Vagina (tissue), 2 donors: Measurements from ENCODE around the gene SERPINE1. TPM values are rescaled to one million over a fixed set of nuclear protein-coding genes. Genes with fewer than 3 reads are reported as not detected.

Experiments
- DNase-seq, 2 donors: peaks; one replicate each; pipeline ENCODE4 v3.0.0-alpha.2; 2017; ENCODE audit errors: extremely low spot score in 2 of 2
- H3K27ac ChIP-seq: fragments of 200-600 bp; sonication (generic); one replicate; pipeline ENCODE4 v1.5.1; 2019
- H3K27me3 ChIP-seq: fragments of 200-600 bp; sonication (generic); one replicate; pipeline ENCODE4 v1.5.1; 2019
- H3K36me3 ChIP-seq, 2 donors: fragments of 200-600 bp; sonication (generic); one replicate each; pipeline ENCODE4 v1.5.1; 2017 to 2019
- H3K4me1 ChIP-seq: fragments of 200-600 bp; sonication (generic); one replicate; pipeline ENCODE4 v1.5.1; 2019
- H3K4me3 ChIP-seq, 2 donors: fragments of 200-600 bp; sonication (generic); 1 replicate in 1 of 2; 2 replicates in 1 of 2; pipeline ENCODE4 v1.5.1; 2016 to 2019
- H3K9me3 ChIP-seq: fragments of 200-600 bp; sonication (generic); one replicate; pipeline ENCODE4 v1.5.1; 2019
- POLR2A ChIP-seq, 2 donors: fragments of 450-650 bp; IDR thresholded peaks; one replicate each; pipeline ENCODE4 v1.6.1; 2017; ENCODE audit warnings: antibody characterized with exemption in 2 of 2, mild to moderate bottlenecking in 2 of 2, moderate library complexity in 2 of 2
- POLR2AphosphoS5 ChIP-seq, 2 donors: sonication (generic); formaldehyde crosslinking; IDR thresholded peaks; one replicate each; pipeline ENCODE4 v1.9.0; 2017; ENCODE audit warnings: antibody characterized with exemption in 2 of 2, mild to moderate bottlenecking in 2 of 2, low read depth in 1 of 2; ENCODE audit not compliant: insufficient read depth in 1 of 2
- intact Hi-C: fragments of 100-400 bp; cut with DNase I; formaldehyde crosslinking; loops from one replicate; pipeline ENCODE4 v1.15.1; 2023
- total RNA-seq: library from RNA; depleted of rRNA; stranded (reverse); fragments of >200 nt; gene quantifications from one replicate; pipeline ENCODE4 v1.2.3, GENCODE V29; 2016
- TF ChIP-seq, protein P1 (sequence below), 3 experiments: fragments of 450-650 bp in 2 of 3; fragments of 200-600 bp in 1 of 3; sonication (generic) in 1 of 3; IDR thresholded peaks; one replicate each; pipeline ENCODE4 v1.5.1; 2017 to 2019; ENCODE audit warnings: antibody characterized with exemption in 3 of 3, mild to moderate bottlenecking in 2 of 3, moderate library complexity in 2 of 3

The SERPINE1 gene
- total RNA-seq, 1 donor from 2014 or later: 14.7 TPM

DNA sequence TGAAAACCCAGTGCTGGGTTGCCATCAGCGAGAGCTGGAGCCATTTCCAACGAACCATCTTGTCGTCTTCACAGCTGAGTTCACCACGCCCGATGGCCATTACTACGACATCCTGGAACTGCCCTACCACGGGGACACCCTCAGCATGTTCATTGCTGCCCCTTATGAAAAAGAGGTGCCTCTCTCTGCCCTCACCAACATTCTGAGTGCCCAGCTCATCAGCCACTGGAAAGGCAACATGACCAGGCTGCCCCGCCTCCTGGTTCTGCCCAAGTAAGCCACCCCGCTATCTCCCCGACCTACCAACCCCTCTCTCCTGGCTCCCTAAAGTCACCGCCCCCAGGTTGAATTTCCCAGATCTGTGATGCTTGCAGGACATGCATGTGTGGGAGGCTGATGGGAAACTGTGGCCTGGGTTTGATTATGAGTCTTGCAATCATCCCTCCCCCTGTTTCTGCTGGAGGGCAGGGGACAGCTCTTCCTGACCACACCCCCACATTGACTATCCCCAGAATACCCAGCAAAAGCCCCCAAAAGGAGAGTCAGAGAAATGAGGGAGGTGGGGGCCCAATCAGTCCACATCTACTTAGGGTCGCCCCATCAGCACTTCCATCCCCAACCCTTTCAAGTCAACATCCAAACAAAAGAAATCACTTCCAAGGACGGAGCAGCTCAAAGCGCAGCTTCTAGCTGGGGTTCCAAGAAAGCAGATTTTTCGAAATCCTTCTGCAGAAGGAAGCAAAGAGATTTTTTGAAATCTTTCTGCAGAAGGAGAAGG, 6.9 kb downstream of the SERPINE1 start:
- no peaks in the 10 kb centered on the region for H3K27me3 ChIP-seq
- peaks cover 6% of the 10 kb centered on the region for H3K4me1 ChIP-seq
- intact Hi-C loops: no loop called here
- DNase-seq: no peak
- TF ChIP-seq POLR2A (IDR thresholded peaks at IDR 0.05) (no peak), POLR2AphosphoS5 (IDR thresholded peaks at IDR 0.05; ENCODE audit: insufficient read depth in 1 of 2, low read depth in 1 of 2) (no peak)
- H3K36me3 ChIP-seq: no peaks in the 10 kb centered on the region
- no peaks in the 10 kb centered on the region for H3K9me3 ChIP-seq
- no peak overlapping the region for H3K4me3 ChIP-seq
- H3K27ac ChIP-seq: no peak overlapping the region

DNA sequence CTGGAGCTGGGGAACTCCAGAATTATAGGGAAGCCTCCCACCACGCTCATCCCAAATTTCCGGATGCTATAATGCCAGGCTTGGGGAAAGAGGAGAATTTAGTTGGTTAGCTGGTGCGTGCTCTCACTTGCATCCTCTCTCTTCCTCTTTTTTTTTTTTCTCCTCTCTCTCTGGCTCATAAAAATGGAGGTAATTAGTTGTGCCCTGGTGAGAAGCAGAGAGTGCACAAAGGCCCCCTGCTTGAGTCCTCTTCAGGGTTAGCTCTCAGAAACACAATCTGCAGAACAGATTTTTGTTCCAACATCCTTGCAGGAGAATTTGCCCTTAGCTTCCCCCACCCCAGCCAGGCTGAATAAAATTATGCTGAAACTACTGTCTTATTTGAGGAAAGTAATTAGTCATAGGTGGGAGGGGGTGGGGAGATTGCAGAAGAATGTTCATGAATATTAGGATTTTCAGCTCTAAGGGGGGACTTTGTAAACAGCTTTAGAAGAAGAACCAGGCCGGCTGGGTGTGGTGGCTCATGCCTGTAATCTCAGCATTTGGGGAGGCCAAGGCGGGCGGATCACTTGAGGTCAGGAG, 7.6 kb downstream of the SERPINE1 start:
- Histone ChIP-seq H3K4me1 (peaks cover 6% of the 10 kb centered on the region), H3K36me3 (no peaks in the 10 kb centered on the region), H3K27ac (no peak overlapping the region), H3K9me3 (no peaks in the 10 kb centered on the region), H3K4me3 (no peak overlapping the region), H3K27me3 (no peaks in the 10 kb centered on the region)
- no peak for DNase-seq
- TF ChIP-seq POLR2A (IDR thresholded peaks at IDR 0.05) (no peak), POLR2AphosphoS5 (IDR thresholded peaks at IDR 0.05; ENCODE audit: insufficient read depth in 1 of 2, low read depth in 1 of 2) (no peak)
- TF ChIP-seq, protein P1, sequence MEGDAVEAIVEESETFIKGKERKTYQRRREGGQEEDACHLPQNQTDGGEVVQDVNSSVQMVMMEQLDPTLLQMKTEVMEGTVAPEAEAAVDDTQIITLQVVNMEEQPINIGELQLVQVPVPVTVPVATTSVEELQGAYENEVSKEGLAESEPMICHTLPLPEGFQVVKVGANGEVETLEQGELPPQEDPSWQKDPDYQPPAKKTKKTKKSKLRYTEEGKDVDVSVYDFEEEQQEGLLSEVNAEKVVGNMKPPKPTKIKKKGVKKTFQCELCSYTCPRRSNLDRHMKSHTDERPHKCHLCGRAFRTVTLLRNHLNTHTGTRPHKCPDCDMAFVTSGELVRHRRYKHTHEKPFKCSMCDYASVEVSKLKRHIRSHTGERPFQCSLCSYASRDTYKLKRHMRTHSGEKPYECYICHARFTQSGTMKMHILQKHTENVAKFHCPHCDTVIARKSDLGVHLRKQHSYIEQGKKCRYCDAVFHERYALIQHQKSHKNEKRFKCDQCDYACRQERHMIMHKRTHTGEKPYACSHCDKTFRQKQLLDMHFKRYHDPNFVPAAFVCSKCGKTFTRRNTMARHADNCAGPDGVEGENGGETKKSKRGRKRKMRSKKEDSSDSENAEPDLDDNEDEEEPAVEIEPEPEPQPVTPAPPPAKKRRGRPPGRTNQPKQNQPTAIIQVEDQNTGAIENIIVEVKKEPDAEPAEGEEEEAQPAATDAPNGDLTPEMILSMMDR (IDR thresholded peaks at IDR 0.05): no peak
- intact Hi-C loops: no loop called here

DNA sequence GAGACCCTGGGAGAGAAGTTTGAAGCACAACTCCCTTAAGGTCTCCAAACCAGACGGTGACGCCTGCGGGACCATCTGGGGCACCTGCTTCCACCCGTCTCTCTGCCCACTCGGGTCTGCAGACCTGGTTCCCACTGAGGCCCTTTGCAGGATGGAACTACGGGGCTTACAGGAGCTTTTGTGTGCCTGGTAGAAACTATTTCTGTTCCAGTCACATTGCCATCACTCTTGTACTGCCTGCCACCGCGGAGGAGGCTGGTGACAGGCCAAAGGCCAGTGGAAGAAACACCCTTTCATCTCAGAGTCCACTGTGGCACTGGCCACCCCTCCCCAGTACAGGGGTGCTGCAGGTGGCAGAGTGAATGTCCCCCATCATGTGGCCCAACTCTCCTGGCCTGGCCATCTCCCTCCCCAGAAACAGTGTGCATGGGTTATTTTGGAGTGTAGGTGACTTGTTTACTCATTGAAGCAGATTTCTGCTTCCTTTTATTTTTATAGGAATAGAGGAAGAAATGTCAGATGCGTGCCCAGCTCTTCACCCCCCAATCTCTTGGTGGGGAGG, 10.8 kb downstream of the SERPINE1 start:
- Histone ChIP-seq H3K36me3 (no peaks in the 10 kb centered on the region), H3K9me3 (no peaks in the 10 kb centered on the region), H3K27ac (peak overlapping the region; percentile 64), H3K27me3 (no peaks in the 10 kb centered on the region), H3K4me3 (no peak overlapping the region), H3K4me1 (peaks cover 6% of the 10 kb centered on the region)
- TF ChIP-seq, protein P1 (IDR thresholded peaks at IDR 0.05): no peak
- no peak for TF ChIP-seq POLR2AphosphoS5 (IDR thresholded peaks at IDR 0.05; ENCODE audit: insufficient read depth in 1 of 2, low read depth in 1 of 2)
- TF ChIP-seq POLR2A (IDR thresholded peaks at IDR 0.05): no peak
- no peak for DNase-seq
- intact Hi-C loops: loop anchor here (5.0 kb wide), 1 partner anchor 40 kb away; no protein-coding TSS in a partner anchor

DNA sequence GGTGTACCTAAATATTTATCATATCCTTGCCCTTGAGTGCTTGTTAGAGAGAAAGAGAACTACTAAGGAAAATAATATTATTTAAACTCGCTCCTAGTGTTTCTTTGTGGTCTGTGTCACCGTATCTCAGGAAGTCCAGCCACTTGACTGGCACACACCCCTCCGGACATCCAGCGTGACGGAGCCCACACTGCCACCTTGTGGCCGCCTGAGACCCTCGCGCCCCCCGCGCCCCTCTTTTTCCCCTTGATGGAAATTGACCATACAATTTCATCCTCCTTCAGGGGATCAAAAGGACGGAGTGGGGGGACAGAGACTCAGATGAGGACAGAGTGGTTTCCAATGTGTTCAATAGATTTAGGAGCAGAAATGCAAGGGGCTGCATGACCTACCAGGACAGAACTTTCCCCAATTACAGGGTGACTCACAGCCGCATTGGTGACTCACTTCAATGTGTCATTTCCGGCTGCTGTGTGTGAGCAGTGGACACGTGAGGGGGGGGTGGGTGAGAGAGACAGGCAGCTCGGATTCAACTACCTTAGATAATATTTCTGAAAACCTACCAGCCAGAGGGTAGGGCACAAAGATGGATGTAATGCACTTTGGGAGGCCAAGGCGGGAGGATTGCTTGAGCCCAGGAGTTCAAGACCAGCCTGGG, 11.4 kb downstream of the SERPINE1 start:
- peak in 1 of 2 donors; percentile 97 for DNase-seq
- H3K36me3 ChIP-seq: no peaks in the 10 kb centered on the region
- H3K27me3 ChIP-seq: no peaks in the 10 kb centered on the region
- peak overlapping the region in 1 of 2 donors; percentile 9 for H3K4me3 ChIP-seq
- intact Hi-C loops: loop anchor here (5.0 kb wide), 1 partner anchor 41 kb away; no protein-coding TSS in a partner anchor
- no peaks in the 10 kb centered on the region for H3K9me3 ChIP-seq
- TF ChIP-seq, protein P1 (IDR thresholded peaks at IDR 0.05): peak; percentile 57 to 87 (median 70)
- TF ChIP-seq POLR2AphosphoS5 (IDR thresholded peaks at IDR 0.05; ENCODE audit: insufficient read depth in 1 of 2, low read depth in 1 of 2): peak; percentile 64 to 76
- no peak for TF ChIP-seq POLR2A (IDR thresholded peaks at IDR 0.05)
- peaks cover 6% of the 10 kb centered on the region for H3K4me1 ChIP-seq
- peak overlapping the region; percentile 64 for H3K27ac ChIP-seq

DNA sequence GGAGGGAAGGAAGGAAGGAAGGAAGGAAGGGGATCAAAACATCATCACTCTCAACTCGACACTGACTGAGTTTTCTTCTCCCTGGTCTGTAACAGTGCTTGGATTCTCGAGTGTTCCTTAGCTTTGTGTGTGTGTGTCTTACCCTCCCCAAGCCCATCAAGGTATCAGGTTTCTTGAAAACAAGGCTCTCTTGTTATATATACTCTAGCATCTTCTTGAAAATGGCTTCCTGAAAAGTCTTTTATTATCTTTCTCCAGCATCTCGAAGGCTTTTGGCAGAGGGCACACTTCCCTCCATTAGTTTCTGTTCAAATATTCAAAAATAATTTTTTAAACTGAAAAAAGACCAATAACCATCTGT, 13.4 kb downstream of the SERPINE1 start:
- TF ChIP-seq POLR2AphosphoS5 (IDR thresholded peaks at IDR 0.05; ENCODE audit: insufficient read depth in 1 of 2, low read depth in 1 of 2): no peak
- no peak for TF ChIP-seq POLR2A (IDR thresholded peaks at IDR 0.05)
- TF ChIP-seq, protein P1 (IDR thresholded peaks at IDR 0.05): no peak
- no peaks in the 10 kb centered on the region for H3K27me3 ChIP-seq
- no peak overlapping the region for H3K4me3 ChIP-seq
- H3K9me3 ChIP-seq: no peaks in the 10 kb centered on the region
- DNase-seq: no peak
- intact Hi-C loops: no loop called here
- H3K36me3 ChIP-seq: no peaks in the 10 kb centered on the region
- H3K27ac ChIP-seq: no peak overlapping the region
- H3K4me1 ChIP-seq: peaks cover 6% of the 10 kb centered on the region
